GM12865 (cell line): Measurements from ENCODE around the gene SYTL3.

ENCODE experiments used
- DNase-seq: peaks from one replicate; pipeline ENCODE4 v3.0.0; 2010; ENCODE audit warnings: low read depth
- H3K4me3 ChIP-seq: 2 replicates; pipeline ENCODE4 v1.5.1; 2011; ENCODE audit warnings: mild to moderate bottlenecking, low read depth, low read length, control low read depth
- TF ChIP-seq, protein P1 (sequence below): IDR thresholded peaks from 2 replicates; pipeline ENCODE4 v1.5.1; 2011; ENCODE audit warnings: low read length, control low read depth, low read depth, inconsistent platforms; ENCODE audit not compliant: insufficient read depth; ENCODE audit errors: missing control alignments

The SYTL3 gene

DNA sequence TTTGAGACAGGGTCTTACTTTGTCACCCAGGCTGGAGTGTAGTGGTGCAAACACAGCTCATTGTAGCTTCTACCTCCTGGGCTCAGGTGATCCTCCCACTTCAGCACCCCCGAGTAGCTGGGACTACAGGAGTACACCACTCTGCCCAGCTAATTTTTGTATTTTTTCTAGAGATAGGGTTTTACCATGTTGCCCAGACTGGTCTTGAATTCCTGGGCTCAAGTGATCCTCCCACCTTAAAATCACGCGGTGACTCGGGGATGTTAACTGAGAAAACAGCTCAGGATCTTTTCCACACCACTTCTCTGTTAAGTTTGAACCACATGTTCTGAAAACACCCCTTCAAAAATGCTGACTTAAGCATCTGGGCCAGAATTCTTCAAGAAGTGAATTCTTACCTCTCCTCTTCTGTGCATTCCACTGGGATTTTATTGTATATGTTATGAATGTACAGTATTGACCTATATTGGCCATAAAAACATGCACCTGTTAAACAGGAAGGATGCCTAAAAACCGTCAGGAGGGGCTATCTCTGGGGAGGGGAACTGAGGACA is 72.4 kb downstream of the SYTL3 start:
- no peak for DNase-seq
- H3K4me3 ChIP-seq = no peak overlapping the region
- TF ChIP-seq, protein P1, sequence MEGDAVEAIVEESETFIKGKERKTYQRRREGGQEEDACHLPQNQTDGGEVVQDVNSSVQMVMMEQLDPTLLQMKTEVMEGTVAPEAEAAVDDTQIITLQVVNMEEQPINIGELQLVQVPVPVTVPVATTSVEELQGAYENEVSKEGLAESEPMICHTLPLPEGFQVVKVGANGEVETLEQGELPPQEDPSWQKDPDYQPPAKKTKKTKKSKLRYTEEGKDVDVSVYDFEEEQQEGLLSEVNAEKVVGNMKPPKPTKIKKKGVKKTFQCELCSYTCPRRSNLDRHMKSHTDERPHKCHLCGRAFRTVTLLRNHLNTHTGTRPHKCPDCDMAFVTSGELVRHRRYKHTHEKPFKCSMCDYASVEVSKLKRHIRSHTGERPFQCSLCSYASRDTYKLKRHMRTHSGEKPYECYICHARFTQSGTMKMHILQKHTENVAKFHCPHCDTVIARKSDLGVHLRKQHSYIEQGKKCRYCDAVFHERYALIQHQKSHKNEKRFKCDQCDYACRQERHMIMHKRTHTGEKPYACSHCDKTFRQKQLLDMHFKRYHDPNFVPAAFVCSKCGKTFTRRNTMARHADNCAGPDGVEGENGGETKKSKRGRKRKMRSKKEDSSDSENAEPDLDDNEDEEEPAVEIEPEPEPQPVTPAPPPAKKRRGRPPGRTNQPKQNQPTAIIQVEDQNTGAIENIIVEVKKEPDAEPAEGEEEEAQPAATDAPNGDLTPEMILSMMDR = no peak

DNA sequence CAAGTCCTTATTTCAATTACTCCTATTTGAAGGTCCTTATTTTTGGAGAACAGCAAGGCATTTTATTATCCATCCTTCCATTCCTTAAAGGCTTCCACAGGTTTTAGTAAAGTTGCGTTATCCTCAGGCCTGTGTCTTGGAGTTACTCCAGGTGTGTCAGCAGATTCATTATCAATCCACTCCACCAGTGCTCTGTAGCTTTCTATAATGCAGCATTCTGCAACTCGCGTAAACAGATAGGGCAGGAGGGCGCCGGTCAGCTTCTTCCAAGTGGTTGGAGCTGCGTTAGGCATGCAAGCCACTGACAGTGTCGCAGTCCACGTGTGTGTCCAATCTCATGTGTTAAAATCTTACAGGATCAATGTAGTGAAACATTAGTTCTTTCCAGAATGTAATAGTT is 75.8 kb downstream of the SYTL3 start:
- no peak overlapping the region for H3K4me3 ChIP-seq
- DNase-seq = no peak
- TF ChIP-seq, protein P1 = no peak

DNA sequence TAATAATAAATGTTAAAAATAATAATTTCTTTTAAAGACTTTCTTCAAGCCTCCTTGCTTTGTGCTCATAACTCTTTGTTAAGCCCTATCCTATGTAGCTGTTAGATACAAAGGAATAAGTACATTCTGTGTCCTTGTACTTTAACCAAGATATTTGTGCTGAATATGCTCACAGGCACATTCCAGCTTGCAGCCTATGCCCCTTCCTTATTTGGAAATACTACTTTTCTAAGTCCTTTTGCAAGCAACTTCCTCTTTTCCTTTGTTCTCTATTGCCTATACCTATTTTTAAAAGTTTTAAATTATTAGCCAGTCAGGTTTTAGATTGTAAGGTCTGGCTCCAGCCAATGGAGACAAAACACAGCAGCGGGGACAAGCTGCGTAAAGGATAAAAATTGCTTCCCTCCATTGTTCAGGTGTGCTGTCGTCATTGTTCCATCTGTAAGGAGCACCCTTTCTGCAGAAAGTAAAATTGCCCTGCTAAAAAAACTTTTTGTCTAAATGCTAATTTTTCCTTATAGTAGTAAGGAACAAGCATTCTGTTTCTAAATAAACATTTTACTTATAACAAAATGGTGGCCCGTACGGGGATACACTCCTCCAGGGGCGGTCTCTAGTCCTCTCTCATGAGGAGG is 80.2 kb downstream of the SYTL3 start:
- TF ChIP-seq, protein P1 = no peak
- no peak for DNase-seq
- no peak overlapping the region for H3K4me3 ChIP-seq

DNA sequence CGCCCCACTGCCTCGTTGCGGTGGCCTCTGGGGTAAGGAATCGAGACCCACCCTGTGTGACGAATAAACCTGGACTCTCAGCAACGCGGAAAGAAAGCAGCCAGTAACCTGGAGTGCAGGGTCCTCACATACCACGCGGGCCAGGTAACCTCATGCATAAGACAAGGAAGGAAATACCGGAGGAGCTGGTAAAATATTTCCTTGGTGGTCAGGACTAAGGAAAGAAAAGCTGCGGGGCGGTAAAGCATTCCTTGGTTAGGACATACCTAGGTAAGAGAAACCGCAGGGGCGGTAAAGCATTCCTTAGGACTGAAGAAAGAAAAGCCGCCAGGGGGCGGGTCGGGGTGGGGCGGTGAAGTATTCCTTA is 80.7 kb downstream of the SYTL3 start:
- DNase-seq = no peak
- TF ChIP-seq, protein P1 = no peak
- no peak overlapping the region for H3K4me3 ChIP-seq

DNA sequence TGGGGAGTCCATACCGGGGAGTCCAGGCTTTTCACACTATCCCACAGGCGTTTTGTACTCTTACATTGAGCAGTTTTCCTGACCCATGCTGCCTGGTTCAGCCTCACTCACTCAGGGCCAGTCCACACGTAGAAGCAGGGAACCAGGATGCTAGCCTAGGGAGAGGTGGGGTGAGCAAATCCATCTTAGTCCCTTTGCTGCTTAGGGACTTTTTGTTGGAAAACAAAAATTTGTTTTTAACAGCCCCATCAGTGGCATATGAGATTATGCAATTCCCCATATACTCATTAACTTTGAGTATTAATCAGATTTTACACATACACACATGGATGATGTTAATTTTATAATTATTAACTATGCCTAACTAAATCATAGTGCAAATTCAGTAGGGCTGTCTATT is 85.2 kb downstream of the SYTL3 start:
- TF ChIP-seq, protein P1 = no peak
- H3K4me3 ChIP-seq = no peak overlapping the region
- DNase-seq = no peak

DNA sequence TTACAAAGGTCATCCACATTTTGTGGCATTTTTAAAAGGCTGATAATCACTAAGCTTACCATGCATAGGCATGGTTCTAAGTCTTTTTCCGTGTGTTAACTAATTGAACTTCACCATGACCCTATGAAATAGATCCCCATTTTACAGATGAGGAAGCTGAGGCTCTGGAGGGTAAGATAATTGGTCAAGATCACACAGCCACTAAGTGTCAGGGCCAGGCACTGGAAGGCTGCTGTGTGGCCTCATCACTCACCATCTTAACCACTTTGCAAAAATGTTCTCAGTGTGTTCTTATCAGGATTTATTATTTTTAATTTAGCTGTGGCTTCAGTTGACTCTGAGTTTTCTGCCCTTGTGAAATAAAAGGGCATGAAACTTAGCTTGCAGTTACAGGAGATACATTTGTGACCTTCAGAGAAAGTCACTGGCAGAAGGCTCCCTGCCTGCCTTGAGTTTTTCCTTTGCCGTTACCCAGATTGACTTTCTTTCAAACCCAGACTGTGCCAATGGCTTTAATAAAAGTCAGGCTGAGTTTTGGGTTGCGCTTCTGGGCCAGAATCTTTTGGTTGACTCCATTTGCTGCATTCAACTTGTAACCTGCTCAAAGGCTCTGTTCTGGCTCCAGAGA is 87.3 kb downstream of the SYTL3 start:
- DNase-seq = no peak
- TF ChIP-seq, protein P1 = no peak
- no peak overlapping the region for H3K4me3 ChIP-seq
